SU-DHL-6 (cell line): Measurements from ENCODE around the gene ANKRD31.

Experiments
- H2AFZ ChIP-seq: fragments of 200-600 bp; sonication (generic); 2 replicates; pipeline ENCODE4 v1.6.1; 2014; ENCODE audit warnings: low read depth, mild to moderate bottlenecking, moderate library complexity, mixed read lengths, antibody characterized with exemption, low read length; ENCODE audit not compliant: severe bottlenecking
- H3F3A ChIP-seq: fragments of 200-600 bp; shearing (Covaris generic); 2 replicates; pipeline ENCODE4 v1.6.0; 2016; ENCODE audit warnings: antibody characterized with exemption, mild to moderate bottlenecking; ENCODE audit not compliant: insufficient read depth
- H3K27ac ChIP-seq: fragments of 200-600 bp; sonication (generic); 2 replicates; pipeline ENCODE4 v1.5.1; 2016; ENCODE audit warnings: low read depth, mild to moderate bottlenecking, low read length, moderate library complexity, mixed read lengths
- H3K27me3 ChIP-seq: fragments of 200-600 bp; sonication (generic), shearing (Covaris generic); 2 replicates; pipeline ENCODE4 v1.6.0; 2014; ENCODE audit warnings: mild to moderate bottlenecking, low read length
- H3K36me3 ChIP-seq: fragments of 200-600 bp; sonication (generic); 2 replicates; pipeline ENCODE4 v1.6.1; 2014; ENCODE audit warnings: mild to moderate bottlenecking, low read length, mixed read lengths
- H3K4me2 ChIP-seq: fragments of 300-600, 200-600 bp; shearing (Covaris generic), sonication (generic); 2 replicates; pipeline ENCODE4 v1.6.0; 2014; ENCODE audit warnings: low read length, low read depth, mild to moderate bottlenecking; ENCODE audit not compliant: poor library complexity, severe bottlenecking
- H3K4me3 ChIP-seq: fragments of 200-600 bp; sonication (generic); 2 replicates; pipeline ENCODE4 v1.5.1; 2014; ENCODE audit warnings: antibody characterized with exemption, low read length, mild to moderate bottlenecking, mixed read lengths; ENCODE audit not compliant: insufficient read depth, poor library complexity, severe bottlenecking
- H3K79me2 ChIP-seq: fragments of 200-600 bp; sonication (generic); 2 replicates; pipeline ENCODE4 v1.6.1; 2014; ENCODE audit warnings: mild to moderate bottlenecking, low read length, moderate library complexity; ENCODE audit not compliant: insufficient read depth
- H3K9ac ChIP-seq: fragments of 200-600 bp; sonication (generic); 2 replicates; pipeline ENCODE4 v1.7.0; 2014; ENCODE audit warnings: mild to moderate bottlenecking, low read length
- H3K9me2 ChIP-seq: fragments of 200-600 bp; sonication (generic); replicated peaks from 2 replicates; pipeline ENCODE4 v1.6.1; 2014; ENCODE audit warnings: low read length; ENCODE audit not compliant: insufficient read depth
- H3K9me3 ChIP-seq: fragments of 200-600 bp; sonication (generic); 2 replicates; pipeline ENCODE4 v1.6.1; 2014; ENCODE audit warnings: low read length, mixed read lengths; ENCODE audit not compliant: insufficient read depth
- H4K20me1 ChIP-seq: fragments of 200-600 bp; sonication (generic); 2 replicates; pipeline ENCODE4 v1.6.1; 2014; ENCODE audit warnings: low read depth, mild to moderate bottlenecking, antibody characterized with exemption, low read length, moderate library complexity, mixed read lengths
- CTCF ChIP-seq: fragments of 200-600 bp; sonication (generic); IDR thresholded peaks from one replicate; pipeline ENCODE4 v1.5.1; 2017; ENCODE audit warnings: antibody characterized with exemption, mild to moderate bottlenecking, low read length, moderate library complexity; ENCODE audit not compliant: insufficient read depth, poor library complexity, severe bottlenecking
- EZH2phosphoT487 ChIP-seq: fragments of 200-600 bp; sonication (generic), shearing (Covaris generic); conservative IDR thresholded peaks from 2 replicates; pipeline ENCODE4 v1.6.1; 2018; ENCODE audit warnings: mild to moderate bottlenecking, antibody characterized with exemption, low read length, moderate library complexity, mixed read lengths

The ANKRD31 gene

GRCh38 chr5:75199071-75199470, 37.6 kb downstream of the ANKRD31 start:
- no peak overlapping the region for H2AFZ ChIP-seq
- no peaks in the 10 kb centered on the region for H3K27me3 ChIP-seq
- H3K9ac ChIP-seq: no peak overlapping the region
- no peaks in the 10 kb centered on the region for H3K9me2 ChIP-seq
- no peaks in the 10 kb centered on the region for H3K36me3 ChIP-seq
- H3K27ac ChIP-seq: no peak overlapping the region
- H3F3A ChIP-seq: no peaks in the 10 kb centered on the region
- no peak for TF ChIP-seq EZH2phosphoT487
- TF ChIP-seq CTCF: no peak
- H3K4me3 ChIP-seq: no peak overlapping the region
- no peaks in the 10 kb centered on the region for H4K20me1 ChIP-seq
- no peak overlapping the region for H3K4me2 ChIP-seq
- no peaks in the 10 kb centered on the region for H3K79me2 ChIP-seq
- H3K9me3 ChIP-seq: no peaks in the 10 kb centered on the region

GRCh38 chr5:75197745-75198144, 38.9 kb downstream of the ANKRD31 start:
- H3K9ac ChIP-seq: no peak overlapping the region
- H3K9me3 ChIP-seq: no peaks in the 10 kb centered on the region
- H3F3A ChIP-seq: no peaks in the 10 kb centered on the region
- H3K4me3 ChIP-seq: no peak overlapping the region
- no peaks in the 10 kb centered on the region for H4K20me1 ChIP-seq
- H3K27ac ChIP-seq: no peak overlapping the region
- TF ChIP-seq EZH2phosphoT487 (no peak), CTCF (no peak)
- no peaks in the 10 kb centered on the region for H3K27me3 ChIP-seq
- no peak overlapping the region for H2AFZ ChIP-seq
- no peaks in the 10 kb centered on the region for H3K79me2 ChIP-seq
- no peaks in the 10 kb centered on the region for H3K9me2 ChIP-seq
- no peaks in the 10 kb centered on the region for H3K36me3 ChIP-seq
- no peak overlapping the region for H3K4me2 ChIP-seq

- no peak overlapping the region for H3K9ac ChIP-seq
- no peak overlapping the region for H3K27ac ChIP-seq
- no peak for TF ChIP-seq EZH2phosphoT487
- no peak for TF ChIP-seq CTCF
- no peak overlapping the region for H3K4me2 ChIP-seq
- H3K36me3 ChIP-seq: no peaks in the 10 kb centered on the region
- H3K9me3 ChIP-seq: no peaks in the 10 kb centered on the region
- H4K20me1 ChIP-seq: no peaks in the 10 kb centered on the region
- H3K79me2 ChIP-seq: no peaks in the 10 kb centered on the region
- H3K9me2 ChIP-seq: no peaks in the 10 kb centered on the region
- no peaks in the 10 kb centered on the region for H3F3A ChIP-seq
- H3K4me3 ChIP-seq: no peak overlapping the region
- H3K27me3 ChIP-seq: no peaks in the 10 kb centered on the region
- H2AFZ ChIP-seq: no peak overlapping the region
These were observed 43.9 kb downstream of the ANKRD31 start for GRCh38 chr5:75192804-75193203.

- Histone ChIP-seq H3K36me3 (no peaks in the 10 kb centered on the region), H3K27me3 (no peaks in the 10 kb centered on the region), H3K9me2 (no peaks in the 10 kb centered on the region), H3K9ac (no peak overlapping the region), H4K20me1 (no peaks in the 10 kb centered on the region), H3K79me2 (no peaks in the 10 kb centered on the region), H3K4me2 (no peak overlapping the region), H2AFZ (no peak overlapping the region), H3K4me3 (no peak overlapping the region), H3K9me3 (no peaks in the 10 kb centered on the region), H3F3A (no peaks in the 10 kb centered on the region), H3K27ac (no peak overlapping the region)
- TF ChIP-seq CTCF: no peak
- no peak for TF ChIP-seq EZH2phosphoT487
These were observed 44.4 kb downstream of the ANKRD31 start for GRCh38 chr5:75192264-75192663.
